NCI-H187 treated with DMSO at 0.1 percent for 48 hours (cell line): ENCODE measurements around the gene RS1.

Source experiments
- DNase-seq: peaks from one replicate; lab custom pipeline; 2025; lab: John Stamatoyannopoulos, UW

RS1 gene

DNA sequence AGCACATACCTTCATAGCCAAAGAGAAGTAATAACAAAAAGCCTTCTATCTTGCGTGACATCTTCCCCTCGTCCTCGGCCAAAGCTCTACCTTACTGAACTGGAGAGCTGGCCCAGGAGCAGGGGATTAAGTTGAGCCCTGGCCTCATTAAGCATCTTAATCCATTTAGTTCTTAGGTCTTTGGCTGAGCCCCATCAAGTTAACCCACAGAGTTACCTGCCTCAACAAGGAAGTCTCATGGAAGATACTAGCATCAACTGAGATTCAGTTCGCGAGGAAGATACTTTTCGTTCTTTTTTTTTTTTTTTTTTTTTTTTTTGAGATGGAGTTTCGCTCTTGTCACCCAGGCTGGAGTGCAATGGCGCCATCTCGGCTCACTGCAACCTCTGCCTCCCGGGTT lies at the start of gene RS1:
TSS of gene RS1 (minus strand) at position 101 of the 400 bp plus-strand sequence. CDS start at position 61, 40 bp downstream.
- no peak for DNase-seq

DNA sequence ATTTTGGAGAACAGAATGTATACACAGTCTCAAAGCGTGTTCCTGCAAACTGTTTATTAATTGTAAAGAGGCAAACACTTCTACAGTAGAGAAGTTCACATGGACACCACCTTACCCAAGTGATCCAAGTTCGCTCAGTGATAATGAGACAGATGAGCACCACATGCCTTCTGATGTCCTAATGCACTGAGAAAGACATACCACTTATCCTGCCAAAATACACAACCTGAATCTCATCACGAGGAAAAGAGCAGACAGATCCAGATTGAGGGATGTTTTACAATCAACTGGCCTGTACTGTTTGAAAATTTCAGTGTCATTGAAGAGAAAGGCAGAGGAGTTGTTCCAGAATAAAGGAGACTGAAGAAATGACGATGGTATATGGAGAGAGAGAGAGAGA lies 47.9 kb upstream of the RS1 start:
- DNase-seq: no peak

DNA sequence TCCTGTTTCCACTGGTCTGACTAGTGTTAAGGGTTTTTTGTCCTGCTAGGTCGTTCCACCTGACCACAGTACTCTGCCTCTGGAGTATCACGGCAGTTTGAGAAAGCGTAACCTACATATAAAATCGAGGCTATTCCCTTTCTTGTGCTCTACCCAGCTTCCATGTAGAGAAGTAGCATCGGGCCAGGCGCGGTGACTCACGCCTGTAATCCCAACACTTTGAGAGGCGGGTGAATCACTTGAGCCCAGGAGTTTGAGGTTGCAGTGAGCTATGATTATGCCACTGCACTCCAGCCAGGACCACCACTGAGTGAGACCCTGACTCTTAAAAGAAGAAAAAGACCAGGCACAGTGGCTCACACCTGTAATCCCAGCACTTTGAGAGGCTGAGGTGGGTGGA lies 43.0 kb upstream of the RS1 start:
- DNase-seq: no peak

DNA sequence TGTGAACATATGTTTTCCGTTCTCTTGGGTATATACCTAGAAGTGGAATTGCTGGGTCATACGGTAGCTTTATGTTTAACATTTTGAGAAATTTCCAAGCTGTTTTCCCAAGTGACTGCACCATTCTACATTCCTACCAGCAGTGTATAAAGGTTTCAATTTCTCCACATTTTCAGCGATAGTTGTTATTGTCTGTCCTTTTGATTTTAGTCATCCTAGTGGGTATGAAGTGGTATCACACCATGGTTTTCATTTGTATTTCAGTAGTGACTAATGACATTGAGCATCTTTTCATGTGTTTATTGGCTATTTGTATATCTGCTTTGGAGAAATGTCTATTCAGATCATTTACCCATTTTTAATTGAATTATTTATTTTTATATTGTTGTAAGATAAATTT lies 37.9 kb upstream of the RS1 start:
- DNase-seq: no peak

DNA sequence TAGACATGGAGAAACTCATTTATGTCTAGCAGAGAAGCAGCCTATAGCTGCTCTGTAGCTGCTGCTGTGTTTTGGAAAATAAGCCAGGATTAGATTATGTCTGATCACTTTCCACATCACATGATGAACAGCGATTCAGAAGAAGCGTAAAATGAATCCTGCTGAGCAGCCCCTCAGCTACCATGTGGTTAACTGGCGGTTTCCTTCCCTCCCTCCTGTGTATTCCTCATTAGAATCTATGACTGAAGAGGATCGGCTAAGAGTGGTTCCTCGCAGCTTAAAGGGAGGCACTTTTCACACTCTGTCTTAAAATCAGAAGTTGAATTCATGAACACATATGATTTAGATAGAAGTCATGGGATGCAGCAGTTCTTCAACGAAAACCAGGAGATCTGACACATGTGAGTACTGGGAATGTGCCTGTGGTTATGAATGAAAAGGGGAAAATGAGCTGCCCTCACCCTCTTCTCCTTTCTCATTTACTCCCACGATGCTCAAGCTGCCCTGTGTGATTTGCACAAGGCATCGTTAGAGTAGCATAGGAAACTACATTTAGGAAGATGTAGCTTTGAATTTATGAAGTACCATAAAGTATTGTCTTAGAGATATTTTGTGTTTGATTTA lies 35.6 kb upstream of the RS1 start, which contains the start of gene PPEF1:
TSS of gene PPEF1 (plus strand) at position 220 of the 624 bp plus-strand sequence. CDS start at position 356, 136 bp downstream.
- no peak for DNase-seq

DNA sequence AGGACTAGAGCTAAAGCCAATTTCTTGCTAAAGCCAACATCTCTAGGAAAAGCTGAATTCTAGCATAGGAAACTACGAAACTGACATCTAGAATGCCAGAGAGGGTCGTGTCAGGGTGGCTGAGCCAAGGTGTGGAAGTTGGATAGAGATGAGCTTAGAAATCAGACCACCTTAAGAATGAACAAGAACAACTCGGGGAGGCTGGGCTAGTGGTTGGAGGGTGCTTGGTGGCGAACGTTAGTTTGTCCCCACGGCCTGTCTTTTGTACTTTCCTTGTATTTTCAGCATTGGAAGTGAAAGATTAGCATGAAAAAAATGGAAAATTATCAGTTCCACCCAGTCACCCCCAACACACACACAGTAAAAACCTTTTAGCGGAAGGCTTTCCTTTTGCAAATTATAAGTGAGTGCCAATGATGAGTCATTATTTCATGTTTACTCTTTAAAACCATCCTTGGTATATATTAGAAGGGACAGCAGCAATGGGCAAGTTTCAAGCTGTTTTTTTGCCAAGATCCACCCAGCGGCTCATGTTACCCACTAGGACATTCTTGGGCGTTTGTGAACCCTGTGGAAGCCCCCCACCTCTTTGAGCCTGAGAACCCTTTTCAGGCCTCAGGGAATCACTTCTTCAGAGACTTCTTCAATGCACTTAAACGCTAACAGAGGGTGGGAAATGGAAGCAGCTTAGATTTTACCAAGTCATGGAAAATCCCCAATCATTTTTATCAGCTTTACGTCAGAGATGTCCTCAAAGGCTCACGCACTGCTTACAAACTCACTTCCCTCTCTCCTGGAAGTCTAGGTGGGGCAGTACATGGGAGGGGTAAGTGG lies 30.7 kb upstream of the RS1 start:
- no peak for DNase-seq

DNA sequence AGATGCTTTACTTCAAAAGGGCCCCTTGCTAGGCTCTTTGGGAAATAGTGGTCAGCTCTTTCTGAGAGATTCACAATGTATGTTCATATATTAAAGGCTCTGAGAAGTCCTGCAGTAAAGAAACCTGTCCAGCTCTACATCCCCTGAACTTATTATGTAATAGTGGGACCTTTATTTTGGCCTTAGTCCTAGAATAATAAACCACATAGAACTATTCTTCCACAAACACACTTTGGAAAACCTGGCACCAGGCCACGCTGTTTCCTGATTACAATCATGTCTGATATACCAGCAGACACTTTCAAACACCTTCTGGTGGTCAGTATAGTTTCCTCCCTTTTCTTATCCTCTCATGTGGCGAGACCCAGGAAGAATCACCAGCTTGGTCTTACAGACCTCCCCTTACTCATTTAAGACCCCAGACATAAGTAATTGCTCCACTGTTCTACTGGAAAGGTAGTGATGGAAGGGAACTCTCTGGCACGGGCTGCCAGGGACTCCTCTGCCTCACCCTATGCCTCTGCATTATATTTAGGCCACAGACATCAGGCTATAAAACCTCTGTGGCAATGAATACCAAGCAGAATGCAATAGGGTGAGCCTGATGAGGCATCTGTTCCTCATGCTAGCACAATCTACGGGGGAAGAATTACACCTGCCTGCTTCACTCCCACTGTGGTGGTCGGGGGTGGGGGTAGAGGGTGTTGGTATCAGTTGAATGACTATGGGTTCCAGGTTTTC lies 29.9 kb upstream of the RS1 start:
- DNase-seq: no peak

DNA sequence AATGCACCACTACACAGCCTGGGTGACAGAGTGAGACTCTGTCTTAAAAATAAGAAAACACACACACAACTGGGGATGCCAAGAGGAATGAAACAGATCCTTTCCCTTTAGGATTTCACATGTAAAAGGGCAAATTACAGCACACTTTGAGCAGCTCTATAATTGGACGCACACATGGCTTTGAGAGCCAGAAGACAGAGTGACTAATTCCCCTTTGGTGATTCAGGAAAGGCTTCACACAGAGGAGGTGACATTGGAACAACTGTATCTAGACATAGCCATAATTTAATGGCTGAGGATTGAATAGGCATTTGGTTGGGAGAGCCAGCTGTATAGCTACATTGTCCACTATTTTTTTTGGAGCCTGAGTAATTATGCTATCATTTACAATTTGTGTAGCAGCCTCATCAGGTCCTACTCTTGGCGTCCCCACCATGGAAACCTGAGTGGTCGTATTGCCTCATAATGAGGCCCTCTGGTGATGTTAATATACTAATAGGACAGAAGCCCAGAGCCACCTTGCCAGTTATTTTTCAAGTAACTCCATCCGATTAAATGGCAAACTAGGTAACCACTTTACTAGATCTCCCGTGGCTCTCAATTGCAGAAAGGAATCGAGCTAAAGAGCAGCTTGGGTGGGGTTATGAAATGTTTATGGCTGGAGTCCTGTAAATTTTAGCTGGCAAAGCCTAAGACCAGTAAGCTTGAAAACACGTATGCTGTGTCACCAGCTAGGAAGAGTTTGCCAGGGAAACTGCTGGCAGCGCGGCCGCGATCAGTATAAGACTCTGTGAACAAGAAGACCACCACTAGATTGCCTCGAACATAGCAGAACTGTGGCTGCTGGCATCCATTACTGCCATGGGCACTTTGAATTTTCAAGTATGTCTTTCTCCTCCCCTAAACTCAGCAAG lies 27.1 kb upstream of the RS1 start:
- no peak for DNase-seq

DNA sequence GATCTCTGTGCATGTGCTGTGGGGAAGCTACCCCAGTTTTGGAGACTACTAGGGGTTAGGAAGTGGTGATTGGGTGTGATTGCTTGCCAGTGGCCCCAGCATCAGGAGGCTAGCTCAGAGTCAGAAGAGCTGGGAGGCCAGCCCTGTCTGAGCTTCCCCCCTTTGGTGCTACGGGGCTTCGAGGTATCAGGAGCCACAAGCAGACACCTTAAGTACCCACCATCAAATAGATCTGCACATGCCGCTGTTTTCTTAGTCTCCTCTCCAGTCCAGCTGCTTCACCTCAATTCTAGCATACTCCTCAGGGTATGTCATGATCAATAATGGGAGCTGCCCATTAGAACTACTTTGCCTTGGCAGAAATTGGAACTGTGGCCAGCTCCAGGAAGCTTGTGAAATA lies 24.7 kb upstream of the RS1 start:
- DNase-seq: no peak

DNA sequence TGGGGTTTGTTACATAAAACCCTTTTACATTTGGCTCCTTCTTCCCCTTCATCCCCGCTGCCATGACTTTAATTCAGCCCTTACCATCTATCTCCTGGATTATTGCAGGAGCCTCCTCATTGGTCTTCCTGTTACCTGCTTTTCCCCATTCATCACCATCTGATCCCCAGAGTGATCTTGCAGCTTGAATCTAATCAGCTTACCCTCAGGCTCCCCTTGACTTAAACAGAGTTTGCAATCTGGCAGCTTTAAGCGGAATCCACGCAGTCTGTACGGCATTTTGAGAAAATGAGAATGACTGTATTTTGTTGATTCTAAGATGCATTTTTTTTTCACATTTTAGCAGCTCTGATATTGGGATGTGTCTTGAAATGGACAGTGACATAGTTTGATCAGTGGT lies 20.6 kb upstream of the RS1 start:
- DNase-seq: no peak

DNA sequence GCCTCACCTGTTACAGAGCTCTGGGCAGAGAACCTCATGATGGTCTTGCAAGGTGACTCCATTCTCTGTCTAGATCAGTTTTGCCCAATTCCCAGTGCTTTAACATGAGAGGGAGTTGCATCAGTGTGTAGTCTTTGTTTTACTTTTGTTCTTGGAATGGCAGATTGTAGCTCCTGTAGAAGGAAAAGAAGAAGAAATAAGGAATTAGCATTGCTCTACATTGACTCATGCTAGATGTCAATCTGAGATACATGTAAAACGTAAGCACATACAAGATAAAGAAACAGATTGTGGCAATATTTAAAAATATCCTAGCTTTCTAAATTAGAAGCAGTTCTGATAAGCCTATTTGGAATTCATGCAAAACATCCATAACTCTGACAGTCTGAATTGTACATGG lies 19.5 kb upstream of the RS1 start:
- no peak for DNase-seq

DNA sequence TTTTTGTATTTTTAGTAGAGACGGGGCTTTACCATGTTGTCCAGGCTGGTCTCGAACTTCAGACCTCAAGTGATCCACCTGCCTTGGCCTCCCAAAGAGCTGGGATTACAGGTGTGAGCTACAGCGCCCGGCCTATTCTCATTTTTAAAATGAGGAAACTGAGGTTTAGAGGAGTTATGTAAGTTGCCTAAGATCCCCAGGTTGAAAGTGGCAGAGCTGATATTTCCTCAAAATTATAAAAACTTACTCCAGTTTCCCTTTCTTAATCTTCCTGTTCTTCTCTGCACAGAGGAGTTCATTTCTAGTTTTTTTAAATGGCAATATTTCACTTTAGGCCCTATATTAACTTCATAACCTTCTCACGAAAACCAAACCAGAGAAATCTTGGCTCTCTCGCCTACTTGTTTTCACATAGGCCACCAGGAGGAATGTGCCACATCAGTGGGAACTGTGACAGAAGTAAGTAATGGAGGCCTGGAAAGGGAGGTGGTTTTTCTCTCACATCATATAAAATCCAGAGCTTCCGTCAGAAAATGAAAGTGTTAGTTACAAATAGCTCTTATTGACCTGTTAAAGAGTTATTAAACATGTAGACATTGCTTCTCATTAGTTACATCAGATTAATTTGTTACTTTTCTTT lies 16.1 kb upstream of the RS1 start:
- no peak for DNase-seq

DNA sequence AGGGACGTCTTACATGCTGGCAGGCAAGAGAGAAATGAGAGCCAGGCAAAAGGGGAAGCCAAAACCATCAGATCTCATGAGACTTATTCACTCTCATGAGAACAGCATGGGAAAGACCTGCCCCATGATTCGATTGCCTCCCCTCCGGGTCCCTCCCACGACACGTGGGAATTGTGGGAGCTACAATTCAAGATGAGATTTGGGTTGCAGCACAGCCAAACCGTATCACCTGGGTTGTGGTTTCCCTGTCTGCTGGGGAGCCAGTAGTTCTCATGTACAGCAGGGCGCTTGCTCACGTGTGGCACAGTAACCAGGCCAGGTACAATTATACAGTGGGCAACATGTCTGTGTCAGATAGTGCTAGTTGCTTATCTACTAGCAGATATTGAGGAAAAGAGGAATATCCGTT lies 11.1 kb upstream of the RS1 start:
- DNase-seq: no peak

DNA sequence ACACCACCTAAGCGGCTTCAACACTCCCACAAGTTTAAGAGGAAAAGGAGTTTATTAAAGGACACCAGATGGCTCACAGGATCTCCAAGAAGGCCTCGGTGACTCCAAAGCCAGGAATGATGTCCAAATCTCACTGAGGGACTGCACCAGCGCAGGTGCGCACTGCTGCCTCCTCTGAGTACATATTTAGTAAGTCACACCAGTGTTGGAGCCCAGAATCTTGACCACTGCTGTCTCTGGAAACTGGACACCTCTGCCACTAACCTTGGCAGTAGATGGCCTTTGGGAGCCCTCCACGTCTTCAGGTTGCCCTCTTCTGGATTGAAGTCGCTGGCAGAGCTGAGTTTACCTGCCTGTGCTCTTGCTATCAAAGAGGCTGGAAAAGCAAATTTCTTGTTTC lies 10.1 kb upstream of the RS1 start:
- DNase-seq: no peak

DNA sequence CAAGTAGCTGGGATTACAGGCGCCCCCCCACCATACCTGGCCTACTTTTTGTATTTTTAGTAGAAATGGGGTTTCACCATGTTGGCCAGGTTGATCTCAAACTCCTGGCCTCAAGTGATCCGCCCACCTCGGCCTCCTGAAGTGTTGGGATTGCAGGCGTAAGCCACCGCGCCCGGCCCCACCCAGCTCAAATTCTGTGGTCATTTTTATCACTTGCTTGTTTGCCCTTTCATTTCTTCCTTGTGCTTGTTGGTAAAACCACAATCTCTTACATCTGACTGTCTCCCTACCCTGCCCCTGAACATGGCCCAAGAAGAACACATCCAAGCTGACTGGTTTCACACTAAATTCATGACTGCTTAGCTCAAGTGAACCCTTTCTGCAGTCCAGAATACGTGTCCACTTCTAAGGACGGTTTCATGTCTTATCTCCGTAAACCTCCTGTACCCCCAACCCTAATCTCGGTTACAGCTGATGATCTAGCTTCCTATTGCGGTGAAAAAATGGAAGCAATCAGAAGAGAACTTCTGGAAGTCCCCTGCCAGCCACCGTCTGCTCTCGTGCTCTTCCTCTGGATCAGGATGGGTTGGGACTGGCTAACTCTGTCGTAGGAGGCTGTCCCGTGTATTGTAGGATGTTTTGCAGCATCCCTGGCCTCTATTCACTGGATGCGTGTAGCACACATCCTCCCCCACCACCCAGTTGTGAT lies 5.4 kb upstream of the RS1 start:
- no peak for DNase-seq

DNA sequence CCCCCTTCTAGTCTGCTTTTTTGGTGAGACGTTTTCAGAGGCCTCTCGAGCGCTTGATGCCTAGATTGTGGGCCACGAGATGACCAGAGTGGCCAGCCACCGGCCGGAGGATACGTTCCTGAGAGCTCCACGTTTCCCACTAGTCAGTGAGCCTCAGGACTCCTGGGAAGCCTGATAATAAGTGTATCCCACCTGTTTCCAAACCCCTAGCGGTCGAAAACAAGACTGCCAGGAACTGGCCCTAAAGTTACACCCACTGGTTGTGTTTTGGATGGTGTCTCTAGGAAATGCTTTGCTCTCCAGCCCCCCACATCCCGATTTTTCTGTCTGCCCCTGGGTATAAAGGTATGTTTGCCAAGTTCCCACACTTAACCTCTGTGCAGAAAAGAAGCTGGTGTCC lies 4.6 kb upstream of the RS1 start:
- no peak for DNase-seq

DNA sequence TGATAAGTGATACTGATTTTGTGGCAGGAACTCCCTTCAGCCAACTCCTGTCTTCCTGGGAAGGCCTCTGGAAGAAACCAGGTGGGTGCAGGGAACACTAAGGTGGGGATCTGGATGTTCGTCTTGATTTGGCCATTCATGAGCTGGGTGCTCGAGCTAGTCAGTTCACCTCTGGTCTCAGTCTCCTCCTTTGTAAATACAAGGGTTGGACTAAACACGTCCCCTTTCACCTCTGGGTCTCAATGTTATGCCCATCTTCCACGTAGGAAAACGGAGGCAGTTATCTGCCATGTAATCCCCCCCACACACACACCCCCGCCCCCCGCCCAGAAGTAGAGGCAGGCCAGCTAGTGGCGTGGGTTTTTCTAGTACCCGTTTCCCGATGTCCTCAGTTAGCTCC lies 4.1 kb upstream of the RS1 start:
- no peak for DNase-seq

DNA sequence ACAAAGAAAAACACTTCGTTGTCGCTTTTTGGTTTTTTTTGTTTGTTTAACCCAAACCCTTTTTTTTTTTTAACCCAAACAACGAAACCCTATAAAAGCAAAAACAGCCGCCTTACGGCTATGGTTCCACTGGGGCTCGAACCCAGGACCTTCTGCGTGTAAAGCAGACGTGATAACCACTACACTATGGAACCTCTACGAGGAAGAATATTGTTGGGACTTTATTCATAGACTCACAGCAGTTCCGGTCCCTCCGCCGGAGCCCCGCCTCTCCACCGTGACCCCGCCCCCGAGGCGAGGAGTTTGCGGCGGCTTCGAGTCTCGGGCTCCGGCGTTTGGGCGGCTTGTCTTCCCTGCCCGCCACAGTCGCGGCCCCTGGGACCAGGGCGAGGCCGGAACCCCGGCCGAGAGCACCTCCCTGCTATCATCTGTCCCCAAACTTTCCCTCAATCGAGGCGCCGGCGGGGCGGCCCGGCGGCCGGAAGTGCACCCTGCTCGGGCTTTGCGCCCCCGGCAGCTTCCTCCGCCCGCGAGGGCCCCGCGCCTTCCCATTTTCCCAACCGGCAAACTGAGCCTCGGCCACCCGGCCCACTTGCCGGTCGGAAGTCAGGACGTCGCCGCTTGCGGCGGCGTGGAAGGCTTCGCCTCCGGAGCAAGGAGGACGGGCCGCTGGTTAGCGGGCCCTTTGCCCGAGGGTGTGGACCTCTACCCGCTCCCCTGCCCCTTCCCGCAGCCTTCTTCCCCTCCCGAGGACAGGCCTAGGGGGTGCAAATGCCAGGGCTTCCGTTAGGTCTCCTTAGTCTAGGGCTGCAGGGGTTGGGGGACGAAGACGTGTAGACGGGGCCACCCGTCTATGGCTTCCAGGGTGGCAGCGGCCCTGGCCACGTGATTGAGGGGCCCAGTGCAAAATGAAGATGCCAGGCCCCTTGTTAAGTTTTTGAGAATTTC lies 3.2 kb upstream of the RS1 start:
- DNase-seq: peak; percentile 5

DNA sequence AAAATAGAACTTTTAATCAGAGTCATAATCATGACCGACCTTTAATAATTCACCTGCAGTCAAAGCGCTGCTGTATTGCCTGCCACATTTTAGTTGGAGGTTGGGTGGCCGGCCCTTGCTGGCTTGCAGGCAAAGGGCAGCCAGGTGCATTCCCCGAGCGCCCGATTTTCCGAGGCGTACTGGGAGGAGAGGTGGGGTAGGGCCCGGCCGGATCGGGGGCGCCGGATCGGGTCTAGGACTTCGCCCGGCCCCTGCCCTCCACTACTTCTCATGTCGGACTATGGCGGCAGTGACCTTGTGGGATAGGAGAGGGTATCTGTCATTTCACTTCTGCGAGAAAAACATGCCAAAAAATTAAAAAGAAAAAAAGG lies 2.5 kb upstream of the RS1 start:
- DNase-seq: no peak
